CD4-positive, alpha-beta T cell (primary cell): ENCODE data around the gene XYLT1. TPM values are rescaled to one million over a fixed set of nuclear protein-coding genes. Genes with fewer than 3 reads are reported as not detected.
A peak's percentile ranks its signal among the peaks of the same experiment; 100 is the strongest.

ENCODE experiments used
- ATAC-seq: fragments of 200-7000 bp; cut with Tn5 transposase; one replicate; pipeline ENCODE4 v1.10.0; 2022; ENCODE audit warnings: mild to moderate bottlenecking; ENCODE audit not compliant: poor library complexity
- CTCF ChIA-PET: fragments of 350-600 bp; sonication (Branson Sonifier 250); formaldehyde crosslinking; loops from one replicate; lab custom pipeline; 2021; ENCODE audit warnings: antibody characterized with exemption, inconsistent platforms; lab: Charles Lee
- POLR2A ChIA-PET: fragments of 350-600 bp; sonication (Branson Sonifier 250); formaldehyde crosslinking; loops from one replicate; lab custom pipeline; 2021; ENCODE audit warnings: antibody characterized with exemption, inconsistent platforms; lab: Charles Lee
- DNase-seq, 14 experiments: peaks; one replicate each; pipeline ENCODE4 v3.0.0-alpha.2; 2013 to 2020; ENCODE audit warnings: mixed read lengths in 2 of 14
- H3K27ac ChIP-seq, 2 donors: one replicate each; pipeline versions ENCODE4 v1.5.1 to v1.7.0; 2013; ENCODE audit warnings: low read length in 2 of 2, low read depth in 1 of 2, mild to moderate bottlenecking in 1 of 2
- H3K27me3 ChIP-seq, 2 experiments: 1 replicate in 1 of 2; 2 replicates in 1 of 2; pipeline versions ENCODE4 v1.6.1 to v1.7.0; 2013; ENCODE audit warnings: low read length in 2 of 2, control low read depth in 1 of 2, mild to moderate bottlenecking in 1 of 2, moderate library complexity in 1 of 2; ENCODE audit not compliant: insufficient read depth in 2 of 2, control insufficient read depth in 1 of 2
- H3K36me3 ChIP-seq: one replicate; pipeline ENCODE4 v1.6.1; 2013; ENCODE audit warnings: low read length, control low read depth; ENCODE audit not compliant: insufficient read depth
- H3K4me1 ChIP-seq: one replicate; pipeline ENCODE4 v1.6.1; 2013; ENCODE audit warnings: low read length, control low read depth; ENCODE audit not compliant: insufficient read depth
- H3K4me3 ChIP-seq: one replicate; pipeline ENCODE4 v1.5.1; 2013; ENCODE audit warnings: mild to moderate bottlenecking, low read length, moderate library complexity
- H3K9me3 ChIP-seq, 2 experiments: 1 replicate in 1 of 2; 2 replicates in 1 of 2; pipeline versions ENCODE4 v1.6.1 to v1.7.0; 2013; ENCODE audit warnings: low read length in 2 of 2, mild to moderate bottlenecking in 2 of 2, control low read depth in 1 of 2, moderate library complexity in 1 of 2; ENCODE audit not compliant: control insufficient read depth in 1 of 2, insufficient read depth in 1 of 2
- H3K27ac Mint-ChIP-seq: one replicate; pipeline ENCODE4 v1.8.0; 2020; ENCODE audit warnings: mixed read lengths
- H3K27me3 Mint-ChIP-seq: one replicate; pipeline ENCODE4 v1.8.0; 2021; ENCODE audit warnings: mixed read lengths
- H3K36me3 Mint-ChIP-seq: one replicate; pipeline ENCODE4 v1.8.0; 2021; ENCODE audit warnings: low read depth, mixed read lengths
- H3K4me1 Mint-ChIP-seq: one replicate; pipeline ENCODE4 v1.8.0; 2021; ENCODE audit warnings: low read depth, mixed read lengths
- H3K4me3 Mint-ChIP-seq: one replicate; pipeline ENCODE4 v1.8.0; 2020; ENCODE audit warnings: mild to moderate bottlenecking, mixed read lengths
- H3K9me3 Mint-ChIP-seq: one replicate; pipeline ENCODE4 v1.8.0; 2020; ENCODE audit warnings: mixed read lengths
- intact Hi-C, 2 experiments: fragments of 100-400 bp; cut with DNase I in 1 of 2; cut with micrococcal nuclease in 1 of 2; formaldehyde crosslinking; loops; one replicate each; pipeline versions ENCODE4 v1.15.1 to v1.9.0; 2023 to 2025; cut with DNase I, micrococcal nuclease
- total RNA-seq, 174 experiments: library from RNA in 2 of 174; stranded (reverse) in 2 of 174; gene quantifications; one replicate each; pipeline ENCODE4 v1.2.3 and lab custom pipeline; 2021 to 2026
- TF ChIP-seq, protein P1 (sequence below): fragments of 200-600 bp; IDR thresholded peaks from one replicate; pipeline ENCODE4 v1.8.0; 2022; ENCODE audit warnings: antibody characterized with exemption, mild to moderate bottlenecking

The XYLT1 gene
- total RNA-seq, 2 experiments from 2014 or later = 26.0 to 27.1 TPM

GRCh38 chr16:17212606-17213005 lies 258.2 kb downstream of the XYLT1 start:
- CTCF ChIA-PET = interaction anchor here (1.6 to 1.7 kb wide), 2 partner anchors 13 to 366 kb away, joined by 3 to 6 read pairs; no protein-coding TSS in a partner anchor
- Mint-ChIP-seq H3K4me3 (no peak overlapping the region), H3K27ac (peak overlapping the region; percentile 64)

DNA sequence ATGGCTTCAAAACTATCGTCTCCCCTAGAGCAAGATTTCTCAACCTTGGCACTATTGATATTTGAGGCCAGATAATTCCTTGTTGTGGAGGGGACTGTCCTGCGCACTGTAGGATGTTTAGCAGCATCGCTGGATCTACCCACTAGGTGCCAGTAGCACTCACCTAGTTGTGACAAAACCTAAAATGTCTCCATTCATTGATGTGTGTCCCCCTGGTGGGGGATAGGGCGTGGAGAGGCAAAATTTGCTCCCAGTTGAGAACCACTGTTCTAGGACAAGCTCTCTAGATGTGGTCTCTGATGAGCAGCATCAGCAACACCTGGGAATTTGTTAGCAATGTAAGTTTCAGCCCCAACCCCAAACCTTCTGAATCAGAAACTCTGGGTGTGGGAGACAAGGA lies 259.0 kb downstream of the XYLT1 start:
- H3K9me3 ChIP-seq = peaks cover 8 to 15% of the 10 kb centered on the region in 2 experiments
- intact Hi-C loops = loop anchor here (5.0 to 10.0 kb wide), 2 partner anchors 256 to 263 kb away; partner anchors contain the start of gene XYLT1 (in 1 of the 2)
- ChIA-PET POLR2A (interaction anchor here (0.5 kb wide), 1 partner anchor 348 kb away, joined by 4 read pairs; no protein-coding TSS in a partner anchor), CTCF (interaction anchor here (0.6 to 1.7 kb wide), 3 partner anchors 49 to 528 kb away, joined by 3 to 6 read pairs (median 3); no protein-coding TSS in a partner anchor)
- no peak overlapping the region for H3K4me3 ChIP-seq
- H3K27me3 ChIP-seq = no peaks in the 10 kb centered on the region
- peaks cover 7% of the 10 kb centered on the region for H3K4me1 ChIP-seq
- no peak overlapping the region for H3K4me3 Mint-ChIP-seq
- ATAC-seq = peak; percentile 65
- H3K27ac Mint-ChIP-seq = no peak overlapping the region
- H3K4me1 Mint-ChIP-seq = peaks cover 31% of the 10 kb centered on the region
- H3K36me3 Mint-ChIP-seq = peaks cover 33% of the 10 kb centered on the region
- no peak overlapping the region for H3K27ac ChIP-seq
- H3K36me3 ChIP-seq = peaks cover 12% of the 10 kb centered on the region
- H3K27me3 Mint-ChIP-seq = no peaks in the 10 kb centered on the region
- peak; percentile 3 to 64 (median 20) for DNase-seq
- TF ChIP-seq, protein P1, sequence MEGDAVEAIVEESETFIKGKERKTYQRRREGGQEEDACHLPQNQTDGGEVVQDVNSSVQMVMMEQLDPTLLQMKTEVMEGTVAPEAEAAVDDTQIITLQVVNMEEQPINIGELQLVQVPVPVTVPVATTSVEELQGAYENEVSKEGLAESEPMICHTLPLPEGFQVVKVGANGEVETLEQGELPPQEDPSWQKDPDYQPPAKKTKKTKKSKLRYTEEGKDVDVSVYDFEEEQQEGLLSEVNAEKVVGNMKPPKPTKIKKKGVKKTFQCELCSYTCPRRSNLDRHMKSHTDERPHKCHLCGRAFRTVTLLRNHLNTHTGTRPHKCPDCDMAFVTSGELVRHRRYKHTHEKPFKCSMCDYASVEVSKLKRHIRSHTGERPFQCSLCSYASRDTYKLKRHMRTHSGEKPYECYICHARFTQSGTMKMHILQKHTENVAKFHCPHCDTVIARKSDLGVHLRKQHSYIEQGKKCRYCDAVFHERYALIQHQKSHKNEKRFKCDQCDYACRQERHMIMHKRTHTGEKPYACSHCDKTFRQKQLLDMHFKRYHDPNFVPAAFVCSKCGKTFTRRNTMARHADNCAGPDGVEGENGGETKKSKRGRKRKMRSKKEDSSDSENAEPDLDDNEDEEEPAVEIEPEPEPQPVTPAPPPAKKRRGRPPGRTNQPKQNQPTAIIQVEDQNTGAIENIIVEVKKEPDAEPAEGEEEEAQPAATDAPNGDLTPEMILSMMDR = peak; percentile 63
- H3K9me3 Mint-ChIP-seq = no peaks in the 10 kb centered on the region

More at GRCh38 chr16:17212606-17213005, 258.2 kb downstream of the XYLT1 start:
- TF ChIP-seq, protein P1 = no peak
- POLR2A ChIA-PET = no interaction called here
- DNase-seq = no peak
- peaks cover 7% of the 10 kb centered on the region for H3K4me1 ChIP-seq
- no peak for ATAC-seq
- H3K27ac ChIP-seq = no peak overlapping the region
- H3K9me3 ChIP-seq = peaks cover 8 to 15% of the 10 kb centered on the region in 2 experiments
- Mint-ChIP-seq H3K9me3 (no peaks in the 10 kb centered on the region), H3K36me3 (peaks cover 40% of the 10 kb centered on the region), H3K27me3 (no peaks in the 10 kb centered on the region), H3K4me1 (peaks cover 31% of the 10 kb centered on the region)
- no peaks in the 10 kb centered on the region for H3K27me3 ChIP-seq
- peaks cover 12% of the 10 kb centered on the region for H3K36me3 ChIP-seq
- intact Hi-C loops = loop anchor here (5.0 to 10.0 kb wide), 2 partner anchors 255 to 262 kb away; partner anchors contain the start of gene XYLT1 (in 1 of the 2)
- H3K4me3 ChIP-seq = no peak overlapping the region

GRCh38 chr16:17206712-17207111 lies 264.0 kb downstream of the XYLT1 start:
- DNase-seq (no peak), ATAC-seq (no peak)
- Mint-ChIP-seq H3K27ac (no peak overlapping the region), H3K9me3 (no peaks in the 10 kb centered on the region), H3K27me3 (no peaks in the 10 kb centered on the region), H3K4me1 (peaks cover 8% of the 10 kb centered on the region), H3K4me3 (no peak overlapping the region), H3K36me3 (peaks cover 9% of the 10 kb centered on the region)
- Histone ChIP-seq H3K4me3 (no peak overlapping the region), H3K9me3 (no peaks in the 10 kb centered on the region), H3K4me1 (no peaks in the 10 kb centered on the region), H3K27ac (no peak overlapping the region), H3K36me3 (no peaks in the 10 kb centered on the region), H3K27me3 (no peaks in the 10 kb centered on the region)
- TF ChIP-seq, protein P1 = no peak
- intact Hi-C loops = no loop called here
- CTCF ChIA-PET = no interaction called here
- POLR2A ChIA-PET = no interaction called here
